ENCODE results near the gene DEFB129.
"Not testable (repeated sequence)": the region's sequence is repeated elsewhere in the genome, so short reads cannot be mapped to it uniquely, and the experiment has no call there.

Gene DEFB129

DNA sequence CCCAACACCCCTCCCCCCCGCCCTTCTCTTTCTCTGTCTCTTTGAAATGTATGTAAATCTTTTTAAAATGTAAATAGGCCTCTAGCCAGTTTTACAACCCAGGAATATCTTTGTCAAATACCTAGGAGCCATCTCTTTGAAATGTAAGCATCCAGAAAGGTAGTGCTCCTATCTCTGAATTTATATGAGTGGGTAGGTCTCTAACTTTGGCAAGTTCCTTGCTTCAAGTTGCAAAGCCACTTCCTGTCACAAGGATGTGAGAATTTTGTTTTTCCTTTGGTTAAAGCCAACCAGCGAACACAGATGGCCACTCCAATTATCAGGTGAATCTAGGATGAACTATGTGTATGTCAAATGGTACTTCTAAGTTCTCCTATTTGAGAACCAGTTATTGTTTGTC, 24.3 kb downstream of the DEFB129 start:
- DNase-seq (ENCODE audit: low spot score): no peak
- TF ChIP-seq CTCF (IDR thresholded peaks at IDR 0.05; ENCODE audit: borderline replicate concordance, control extremely low read depth, extremely low read depth, insufficient read depth, missing control alignments): no peak
- in situ Hi-C loops (cut with MboI; ENCODE audit: low sequenced_read_pairs, unreplicated experiment): no loop called here

- no peak for TF ChIP-seq CTCF (IDR thresholded peaks at IDR 0.05; ENCODE audit: borderline replicate concordance, control extremely low read depth, extremely low read depth, insufficient read depth, missing control alignments)
- in situ Hi-C loops (cut with MboI; ENCODE audit: low sequenced_read_pairs, unreplicated experiment): no loop called here
- no peak for DNase-seq (ENCODE audit: low spot score)
These were observed 25.7 kb downstream of the DEFB129 start for GRCh38 chr20:252801-253200.

- in situ Hi-C loops (cut with MboI; ENCODE audit: low sequenced_read_pairs, unreplicated experiment); DNase-seq (ENCODE audit: low spot score): not testable (repeated sequence)
These were observed 26.4 kb downstream of the DEFB129 start for GRCh38 chr20:253447-253846.

DNA sequence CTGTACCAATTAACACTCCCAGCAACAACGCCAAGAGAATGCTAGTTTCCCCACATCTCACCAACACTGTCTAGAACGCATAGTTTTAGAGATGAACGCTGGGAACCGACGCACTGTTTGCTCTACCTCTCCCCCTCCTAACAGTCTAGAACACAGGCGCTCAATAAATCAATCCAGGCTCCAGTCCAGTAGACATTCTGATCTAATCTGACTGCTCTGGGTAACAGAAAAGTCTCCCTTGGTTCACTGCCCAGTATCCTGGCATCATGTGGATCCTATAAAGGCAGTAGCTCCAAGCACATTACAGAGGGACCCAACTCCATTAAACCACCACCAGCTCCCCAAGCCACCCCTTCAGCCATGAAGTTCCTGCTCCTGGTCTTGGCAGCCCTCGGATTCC, 30.4 kb downstream of the DEFB129 start, which contains the start of gene DEFB132:
DEFB132 (plus strand) TSS at position 306 of the 400 bp plus-strand sequence; CDS start at position 361, 55 bp downstream.
- no peak for DNase-seq (ENCODE audit: low spot score)
- in situ Hi-C loops (cut with MboI; ENCODE audit: low sequenced_read_pairs, unreplicated experiment): no loop called here
- no peak for TF ChIP-seq CTCF (IDR thresholded peaks at IDR 0.05; ENCODE audit: borderline replicate concordance, control extremely low read depth, extremely low read depth, insufficient read depth, missing control alignments)

GRCh38 chr20:258269-258858, 31.3 kb downstream of the DEFB129 start:
- TF ChIP-seq CTCF (IDR thresholded peaks at IDR 0.05; ENCODE audit: borderline replicate concordance, control extremely low read depth, extremely low read depth, insufficient read depth, missing control alignments): no peak
- no peak for DNase-seq (ENCODE audit: low spot score)
- in situ Hi-C loops (cut with MboI; ENCODE audit: low sequenced_read_pairs, unreplicated experiment): no loop called here

GRCh38 chr20:258963-259362, 31.9 kb downstream of the DEFB129 start:
- no peak for TF ChIP-seq CTCF (IDR thresholded peaks at IDR 0.05; ENCODE audit: borderline replicate concordance, control extremely low read depth, extremely low read depth, insufficient read depth, missing control alignments)
- in situ Hi-C loops (cut with MboI; ENCODE audit: low sequenced_read_pairs, unreplicated experiment): no loop called here
- DNase-seq (ENCODE audit: low spot score): no peak

DNA sequence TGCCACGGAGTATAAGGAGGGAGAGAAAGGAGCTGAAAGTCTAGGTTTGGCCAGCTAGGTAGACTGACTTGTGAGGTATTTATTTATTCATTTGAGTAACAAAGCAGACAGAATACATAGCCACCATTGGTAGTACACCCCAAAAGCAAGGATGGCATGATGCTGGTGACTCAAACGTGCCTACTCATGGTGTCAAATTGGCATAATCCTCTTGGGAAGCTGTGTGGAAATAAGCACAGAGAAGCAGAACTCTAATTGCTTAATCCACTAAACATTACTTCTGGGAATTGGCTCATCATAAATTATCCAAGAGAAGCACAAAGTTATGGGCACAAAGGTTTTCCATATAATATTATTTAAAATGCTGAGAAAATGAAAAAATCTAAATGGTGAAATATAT, 32.9 kb downstream of the DEFB129 start:
- in situ Hi-C loops (cut with MboI; ENCODE audit: low sequenced_read_pairs, unreplicated experiment): no loop called here
- TF ChIP-seq CTCF (IDR thresholded peaks at IDR 0.05; ENCODE audit: borderline replicate concordance, control extremely low read depth, extremely low read depth, insufficient read depth, missing control alignments): no peak
- no peak for DNase-seq (ENCODE audit: low spot score)
